Endothelial cell of umbilical vein (primary cell): Measurements from ENCODE around the gene BTK. TPM values are rescaled to one million over a fixed set of nuclear protein-coding genes. Genes with fewer than 3 reads are reported as not detected.
A peak's percentile ranks its signal among the peaks of the same experiment; 100 is the strongest.

ENCODE experiments used
- BruUV-seq: library from RNA; stranded (reverse); fragments of 400-500 nt; replicated peaks from 2 replicates; lab custom pipeline; 2021; lab: Mats Ljungman, UMichigan
- CTCF ChIA-PET: fragments of 300-600, 350-600 bp; sonication (Branson Sonifier 250); formaldehyde crosslinking; loops from one replicate; lab custom pipeline; 2021; ENCODE audit warnings: antibody characterized with exemption, inconsistent platforms; lab: Charles Lee
- POLR2A ChIA-PET: fragments of 300-600, 350-600 bp; sonication (Branson Sonifier 250); formaldehyde crosslinking; loops from one replicate; lab custom pipeline; 2021; ENCODE audit warnings: antibody characterized with exemption, inconsistent platforms; lab: Charles Lee
- DNase-seq: peaks from one replicate; pipeline ENCODE4 v3.0.0-alpha.2; 2011; ENCODE audit warnings: low read depth, low spot score
- FAIRE-seq: peaks from 2 replicates; lab custom pipeline; 2011; peaks lifted over from hg19 to GRCh38; lab: Jason Lieb, UNC
- H2AFZ ChIP-seq: 2 replicates; pipeline ENCODE4 v1.6.0; 2012; ENCODE audit warnings: low read depth, low read length, control low read depth, inconsistent platforms
- H3K27ac ChIP-seq: 2 replicates; pipeline ENCODE4 v1.5.1; 2011; ENCODE audit warnings: low read depth, mild to moderate bottlenecking, control low read depth, low read length, moderate library complexity; ENCODE audit not compliant: insufficient read depth
- H3K27me3 ChIP-seq, 2 experiments: 2 replicates each; pipeline versions ENCODE4 v1.6.0 to v1.6.1; 2011; ENCODE audit warnings: low read length in 2 of 2, mixed read lengths in 1 of 2; ENCODE audit not compliant: control insufficient read depth in 2 of 2, insufficient read depth in 2 of 2
- H3K36me3 ChIP-seq, 2 experiments: 2 replicates in 1 of 2; 3 replicates in 1 of 2; pipeline ENCODE4 v1.5.1; 2011; ENCODE audit warnings: low read length in 2 of 2, mild to moderate bottlenecking in 1 of 2, moderate library complexity in 1 of 2; ENCODE audit not compliant: control insufficient read depth in 2 of 2, insufficient read depth in 2 of 2; ENCODE audit errors: extremely low read depth in 1 of 2
- H3K4me1 ChIP-seq: 3 replicates; pipeline ENCODE4 v1.5.1; 2011; ENCODE audit warnings: mild to moderate bottlenecking, low read length; ENCODE audit not compliant: control insufficient read depth, insufficient read depth; ENCODE audit errors: extremely low read depth
- H3K4me2 ChIP-seq: 2 replicates; pipeline ENCODE4 v1.6.1; 2011; ENCODE audit warnings: low read length, control low read depth, mixed read lengths; ENCODE audit not compliant: insufficient read depth
- H3K4me3 ChIP-seq, 3 experiments: fragments of 200-600 bp in 1 of 3; sonication (generic), shearing (Covaris generic) in 1 of 3; replicated peaks in 1 of 3; 2 replicates each; pipeline ENCODE4 v1.5.1; 2011 to 2016; ENCODE audit warnings: control low read depth in 3 of 3, low read length in 3 of 3, mild to moderate bottlenecking in 2 of 3, inconsistent platforms in 1 of 3, low read depth in 1 of 3, moderate library complexity in 1 of 3; ENCODE audit not compliant: insufficient read depth in 1 of 3
- H3K79me2 ChIP-seq: 2 replicates; pipeline ENCODE4 v1.6.0; 2012; ENCODE audit warnings: low read length, inconsistent platforms; ENCODE audit not compliant: control insufficient read depth, insufficient read depth
- H3K9ac ChIP-seq: replicated peaks from 2 replicates; pipeline ENCODE3; 2011; ENCODE audit warnings: low read length, control low read depth; ENCODE audit not compliant: insufficient read depth; ENCODE audit errors: extremely low read depth
- H3K9me1 ChIP-seq: replicated peaks from 3 replicates; pipeline ENCODE4 v1.6.0; 2011; ENCODE audit warnings: mild to moderate bottlenecking, low read length; ENCODE audit not compliant: control insufficient read depth, insufficient read depth; ENCODE audit errors: extremely low read depth
- H3K9me3 ChIP-seq: replicated peaks from 2 replicates; pipeline ENCODE4 v1.5.1; 2012; ENCODE audit warnings: low read length, inconsistent platforms; ENCODE audit not compliant: control insufficient read depth, insufficient read depth
- H4K20me1 ChIP-seq: replicated peaks from 2 replicates; pipeline ENCODE3; 2011; ENCODE audit warnings: mild to moderate bottlenecking, low read length; ENCODE audit not compliant: control insufficient read depth, insufficient read depth; ENCODE audit errors: extremely low read depth
- CTCF ChIP-seq, 2 donors: IDR thresholded peaks; 1 replicate in 1 of 2; 2 replicates in 1 of 2; pipeline ENCODE4 v1.5.1; 2011; ENCODE audit warnings: low read length in 2 of 2, mild to moderate bottlenecking in 2 of 2, moderate library complexity in 2 of 2, control low read depth in 1 of 2, inconsistent platforms in 1 of 2, low read depth in 1 of 2; ENCODE audit not compliant: insufficient read depth in 1 of 2; ENCODE audit errors: extremely low read depth in 1 of 2
- EZH2 ChIP-seq: IDR thresholded peaks from 2 replicates; pipeline ENCODE4 v1.6.1; 2012; ENCODE audit warnings: borderline replicate concordance, low read depth, mild to moderate bottlenecking, moderate library complexity, low read length, inconsistent platforms; ENCODE audit not compliant: severe bottlenecking
- FOS ChIP-seq: IDR thresholded peaks from 2 replicates; pipeline ENCODE4 v1.6.1; 2011; ENCODE audit warnings: mild to moderate bottlenecking, low read length, moderate library complexity, borderline replicate concordance; ENCODE audit not compliant: insufficient read depth
- GATA2 ChIP-seq: IDR thresholded peaks from 2 replicates; pipeline ENCODE4 v1.7.0; 2011; ENCODE audit warnings: low read depth, mild to moderate bottlenecking, moderate library complexity, mixed read lengths, low read length; ENCODE audit not compliant: insufficient read length, insufficient read depth
- JUN ChIP-seq: IDR thresholded peaks from 2 replicates; pipeline ENCODE4 v1.6.1; 2011; ENCODE audit warnings: borderline replicate concordance, low read depth; ENCODE audit not compliant: insufficient read length, insufficient read depth
- MAX ChIP-seq: IDR thresholded peaks from 2 replicates; pipeline ENCODE4 v1.6.1; 2011; ENCODE audit not compliant: insufficient read depth, insufficient read length
- MYC ChIP-seq: IDR thresholded peaks from one replicate; pipeline ENCODE4 v1.6.1; 2011; ENCODE audit warnings: mild to moderate bottlenecking, low read depth, low read length
- POLR2A ChIP-seq: IDR thresholded peaks from 2 replicates; pipeline ENCODE4 v1.6.1; 2012; ENCODE audit warnings: low read depth, mild to moderate bottlenecking, control low read depth, low read length
- POLR2AphosphoS5 ChIP-seq: IDR thresholded peaks from 2 replicates; pipeline ENCODE4 v1.6.1; 2012; ENCODE audit warnings: low read depth, mild to moderate bottlenecking, control low read depth, low read length, moderate library complexity; ENCODE audit not compliant: insufficient read depth
- dilution Hi-C: fragments of 300-500 bp; cut with MboI; formaldehyde crosslinking; loops from one replicate; pipeline ENCODE4 v1.15.0; 2019; ENCODE audit warnings: low sequenced_read_pairs; ENCODE audit not compliant: extremely low pct_ligation_motif_present
- intact Hi-C: fragments of 100-400 bp; cut with micrococcal nuclease; formaldehyde crosslinking; loops from one replicate; pipeline ENCODE4 v1.10.0; 2022
- polyA plus RNA-seq, 4 experiments: library from polyadenylated mRNA; depleted of rRNA in 3 of 4; stranded (reverse) in 3 of 4; unstranded in 1 of 4; fragments of >200 nt; gene quantifications; 2 replicates each; pipeline versions ENCODE4 v1.2.1 to v1.2.3, GENCODE V29; 2011 to 2012; ENCODE audit warnings: missing spikeins in 1 of 4
- total RNA-seq: library from RNA; stranded (reverse); gene quantifications from 2 replicates; pipeline ENCODE4 v1.2.3, GENCODE V29; 2021

BTK gene
- total and polyA plus RNA-seq, 2 donors (not counting 3 experiments of a cell fraction or from before 2014, with no cell fraction given): 0.11 to 0.13 TPM

GRCh38 chrX:101347859-101348451 is 38.0 kb downstream of the BTK start:
- peak overlapping the region; percentile 89 for H3K9ac ChIP-seq
- H3K4me2 ChIP-seq: peak overlapping the region; percentile 79
- FAIRE-seq: no peak
- TF ChIP-seq GATA2 (no peak), MYC (no peak), FOS (no peak), EZH2 (no peak)
- no peaks in the 10 kb centered on the region for H3K9me3 ChIP-seq
- H4K20me1 ChIP-seq: no peaks in the 10 kb centered on the region
- no peaks in the 10 kb centered on the region for H3K9me1 ChIP-seq
- H3K27me3 ChIP-seq: no peaks in the 10 kb centered on the region
- TSS peak; percentile 57 for BruUV-seq
- peaks cover 31% of the 10 kb centered on the region for H3K79me2 ChIP-seq
- dilution Hi-C loops (no loop called here), intact Hi-C loops (loop anchor here (2.0 to 5.0 kb wide), 2 partner anchors 43 to 526 kb away; partner anchors contain the start of genes CSTF2 and RPL36A)
- no peaks in the 10 kb centered on the region for H3K36me3 ChIP-seq
- no peaks in the 10 kb centered on the region for H3K4me1 ChIP-seq
- ChIA-PET POLR2A (interaction anchor here (1.8 kb wide), 1 partner anchor 43 kb away, joined by 14 read pairs; the partner anchor contains the start of gene RPL36A), CTCF (interaction anchor here (1.5 kb wide), 1 partner anchor 42 kb away, joined by 6 read pairs; the partner anchor contains the start of gene RPL36A)
- peak overlapping the region; percentile 78 to 87 (median 85) for H3K4me3 ChIP-seq
- H3K27ac ChIP-seq: peak overlapping the region; percentile 69
- H2AFZ ChIP-seq: peak overlapping the region; percentile 75
- DNase-seq: peak; percentile 22

- no peak for TF ChIP-seq POLR2AphosphoS5
- TF ChIP-seq GATA2: no peak
- TF ChIP-seq MYC: no peak
- TF ChIP-seq JUN: no peak
- no peak for TF ChIP-seq CTCF (IDR thresholded peaks at IDR 0.05; ENCODE audit: extremely low read depth in 1 of 2, insufficient read depth in 1 of 2, low read depth in 1 of 2, low read length in 2 of 2)
- TF ChIP-seq FOS: no peak
- TF ChIP-seq MAX: no peak
- no peak for TF ChIP-seq POLR2A
- TF ChIP-seq EZH2: no peak
- Histone ChIP-seq H3K9me3 (no peaks in the 10 kb centered on the region), H3K4me3 (no peak overlapping the region), H3K79me2 (no peaks in the 10 kb centered on the region), H3K36me3 (no peaks in the 10 kb centered on the region), H3K9me1 (no peaks in the 10 kb centered on the region), H4K20me1 (no peaks in the 10 kb centered on the region), H3K27me3 (no peaks in the 10 kb centered on the region), H3K4me2 (no peak overlapping the region), H3K27ac (no peak overlapping the region), H3K9ac (no peak overlapping the region), H3K4me1 (no peaks in the 10 kb centered on the region), H2AFZ (no peak overlapping the region)
- ChIA-PET POLR2A (no interaction called here), CTCF (no interaction called here)
- dilution Hi-C loops: no loop called here
- intact Hi-C loops: no loop called here
- no peak for DNase-seq
- BruUV-seq: no TSS peak
- FAIRE-seq: no peak
These were observed 48.2 kb downstream of the BTK start for GRCh38 chrX:101337776-101338271.
